ENCODE data around the gene ARSH.
"Not testable (repeated sequence)": the region's sequence is repeated elsewhere in the genome, so short reads cannot be mapped to it uniquely, and the experiment has no call there.

ARSH gene, protein sequence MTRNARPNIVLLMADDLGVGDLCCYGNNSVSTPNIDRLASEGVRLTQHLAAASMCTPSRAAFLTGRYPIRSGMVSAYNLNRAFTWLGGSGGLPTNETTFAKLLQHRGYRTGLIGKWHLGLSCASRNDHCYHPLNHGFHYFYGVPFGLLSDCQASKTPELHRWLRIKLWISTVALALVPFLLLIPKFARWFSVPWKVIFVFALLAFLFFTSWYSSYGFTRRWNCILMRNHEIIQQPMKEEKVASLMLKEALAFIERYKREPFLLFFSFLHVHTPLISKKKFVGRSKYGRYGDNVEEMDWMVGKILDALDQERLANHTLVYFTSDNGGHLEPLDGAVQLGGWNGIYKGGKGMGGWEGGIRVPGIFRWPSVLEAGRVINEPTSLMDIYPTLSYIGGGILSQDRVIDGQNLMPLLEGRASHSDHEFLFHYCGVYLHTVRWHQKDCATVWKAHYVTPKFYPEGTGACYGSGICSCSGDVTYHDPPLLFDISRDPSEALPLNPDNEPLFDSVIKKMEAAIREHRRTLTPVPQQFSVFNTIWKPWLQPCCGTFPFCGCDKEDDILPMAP

DNA sequence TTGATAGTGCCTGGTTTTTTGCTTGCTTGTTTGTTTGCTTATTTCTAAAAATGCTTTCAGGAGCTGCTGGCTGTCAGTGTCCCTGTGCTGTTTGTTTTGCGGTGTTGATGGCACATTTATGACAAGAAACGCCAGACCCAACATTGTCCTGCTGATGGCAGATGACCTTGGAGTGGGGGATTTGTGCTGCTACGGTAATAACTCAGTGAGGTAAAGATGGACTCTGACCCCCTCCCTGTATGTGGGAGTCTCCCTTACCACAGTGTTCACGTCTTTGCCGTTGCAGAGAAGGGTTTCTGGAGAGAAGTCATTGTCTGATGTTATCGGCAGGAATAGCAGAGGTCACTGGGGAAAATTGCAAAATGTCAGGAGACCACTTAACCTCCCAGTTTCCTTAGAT is at the start of gene ARSH:
TSS of gene ARSH (plus strand) at position 52 of the 400 bp plus-strand sequence. CDS start at position 119, 67 bp downstream.
- DNase-seq: no peak

GRCh38 chrX:2958199-2958598 is 48.1 kb upstream of the ARSH start:
- no peak for DNase-seq

- no peak for DNase-seq
Observed at GRCh38 chrX:2960861-2961515, 45.4 kb upstream of the ARSH start.

GRCh38 chrX:2962381-2962780 is 44.0 kb upstream of the ARSH start:
- no peak for DNase-seq

DNA sequence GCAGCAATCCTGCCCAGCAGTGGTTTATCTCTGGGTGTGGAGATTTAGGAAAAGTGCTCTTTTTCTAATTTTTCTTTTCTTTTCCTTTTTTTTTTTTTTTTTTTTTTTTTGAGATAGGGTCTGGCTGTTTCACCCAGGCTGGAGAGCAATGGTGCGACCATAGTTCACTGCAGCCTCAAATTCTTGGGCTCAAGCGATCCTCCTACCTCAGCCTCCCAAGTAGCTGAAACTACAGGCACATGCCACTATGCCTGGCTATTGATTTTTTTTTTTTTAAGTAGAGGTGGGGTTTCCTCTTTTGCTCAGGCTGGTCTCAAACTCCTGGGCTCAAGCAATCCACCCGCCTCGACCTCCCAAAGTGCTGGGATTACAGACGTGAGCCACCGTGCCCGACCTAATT is 42.9 kb upstream of the ARSH start:
- not testable (repeated sequence) for DNase-seq

DNA sequence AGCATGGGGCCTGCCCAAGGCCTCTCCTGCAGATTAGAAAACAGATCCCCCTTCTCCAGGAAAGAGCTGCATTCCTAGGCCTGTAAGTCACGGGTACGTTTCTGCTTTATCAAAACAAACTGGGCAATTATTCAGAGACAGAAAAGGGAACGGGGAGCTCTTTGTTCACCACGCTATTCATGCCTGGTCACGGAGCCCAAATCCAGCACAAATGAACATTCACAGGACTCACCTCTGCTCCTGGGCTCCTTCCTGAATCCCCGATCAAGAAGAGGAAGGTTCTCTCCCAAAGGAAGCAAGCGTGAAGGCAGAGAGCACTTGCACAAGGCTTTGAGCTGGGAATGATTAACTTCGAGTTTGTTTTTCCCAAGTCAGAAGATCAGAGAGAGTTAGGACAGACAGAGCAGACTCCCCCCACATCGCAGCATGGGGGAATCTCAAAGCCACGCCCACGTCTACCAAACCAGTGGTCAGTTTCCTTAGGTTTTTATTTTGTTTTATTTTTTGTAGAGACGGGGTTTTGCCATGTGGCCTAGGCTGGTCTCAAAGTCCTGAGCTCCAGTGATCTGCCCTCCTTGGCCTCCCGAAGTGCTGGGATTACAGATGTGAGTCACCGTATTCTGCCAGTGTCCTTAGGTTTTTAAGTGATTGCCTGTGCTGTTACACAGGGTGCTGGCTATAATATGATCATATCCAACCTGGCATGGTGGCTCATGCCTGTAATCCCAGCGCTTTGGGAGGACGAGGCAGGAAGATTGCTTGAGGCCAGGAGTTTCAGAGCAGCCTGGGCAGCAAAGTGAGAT is 42.2 kb upstream of the ARSH start:
- not testable (repeated sequence) for DNase-seq

DNA sequence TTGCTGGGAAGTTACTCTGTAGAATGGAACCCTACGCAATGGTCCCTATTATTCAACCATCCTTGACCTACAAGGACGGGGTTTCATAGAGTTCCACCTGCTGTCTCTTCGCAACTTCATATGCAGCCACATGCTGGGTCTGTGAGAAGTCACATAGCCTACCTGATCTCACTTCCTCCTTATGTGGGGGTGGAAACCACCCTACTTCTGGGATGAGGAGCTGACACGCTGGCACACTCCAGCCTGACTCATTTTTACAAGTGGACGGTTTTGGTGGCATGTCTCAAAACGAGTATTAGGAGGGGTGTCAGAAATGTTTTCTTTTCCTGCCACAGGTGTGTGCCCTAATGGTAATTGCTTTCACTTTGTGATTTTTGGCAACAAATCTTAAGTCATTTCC is 40.4 kb upstream of the ARSH start:
- no peak for DNase-seq

DNA sequence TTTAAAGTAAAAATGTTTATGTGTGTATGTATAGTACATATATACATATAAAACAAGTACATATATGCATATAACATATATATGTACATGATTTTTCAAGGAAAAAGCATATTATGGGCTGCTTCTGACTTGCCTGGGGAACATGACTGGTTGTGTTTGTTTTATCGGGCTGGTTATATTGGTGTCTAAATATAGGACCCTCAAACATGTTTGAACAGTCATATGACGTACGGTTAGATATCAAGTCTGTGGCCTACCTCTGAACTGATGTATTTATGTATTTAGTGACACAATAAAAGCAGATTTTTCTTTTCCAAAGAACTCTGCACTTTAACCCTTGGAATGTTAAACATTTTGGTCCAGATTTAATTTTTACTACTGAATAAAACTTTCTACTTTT is 39.3 kb upstream of the ARSH start:
- DNase-seq: no peak

DNA sequence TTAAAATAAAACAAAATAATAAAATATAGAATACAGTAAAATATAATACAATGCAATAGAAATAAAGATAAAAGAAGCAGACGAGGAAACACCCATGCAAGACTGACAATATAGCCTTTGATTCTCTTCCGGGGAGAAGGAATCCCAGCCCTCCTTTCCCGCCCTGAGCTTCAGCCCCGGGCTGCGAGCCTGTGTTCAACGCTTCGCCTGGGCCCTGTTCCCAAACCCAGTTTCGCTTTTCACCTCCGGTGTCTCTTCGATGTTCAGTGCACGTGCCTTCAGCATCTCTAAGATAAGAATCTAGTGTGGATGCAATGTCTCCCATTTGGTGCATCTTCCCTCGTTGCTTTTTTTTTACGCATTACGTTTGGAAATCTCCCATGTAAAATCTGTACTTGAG is 38.8 kb upstream of the ARSH start:
- DNase-seq: no peak

DNA sequence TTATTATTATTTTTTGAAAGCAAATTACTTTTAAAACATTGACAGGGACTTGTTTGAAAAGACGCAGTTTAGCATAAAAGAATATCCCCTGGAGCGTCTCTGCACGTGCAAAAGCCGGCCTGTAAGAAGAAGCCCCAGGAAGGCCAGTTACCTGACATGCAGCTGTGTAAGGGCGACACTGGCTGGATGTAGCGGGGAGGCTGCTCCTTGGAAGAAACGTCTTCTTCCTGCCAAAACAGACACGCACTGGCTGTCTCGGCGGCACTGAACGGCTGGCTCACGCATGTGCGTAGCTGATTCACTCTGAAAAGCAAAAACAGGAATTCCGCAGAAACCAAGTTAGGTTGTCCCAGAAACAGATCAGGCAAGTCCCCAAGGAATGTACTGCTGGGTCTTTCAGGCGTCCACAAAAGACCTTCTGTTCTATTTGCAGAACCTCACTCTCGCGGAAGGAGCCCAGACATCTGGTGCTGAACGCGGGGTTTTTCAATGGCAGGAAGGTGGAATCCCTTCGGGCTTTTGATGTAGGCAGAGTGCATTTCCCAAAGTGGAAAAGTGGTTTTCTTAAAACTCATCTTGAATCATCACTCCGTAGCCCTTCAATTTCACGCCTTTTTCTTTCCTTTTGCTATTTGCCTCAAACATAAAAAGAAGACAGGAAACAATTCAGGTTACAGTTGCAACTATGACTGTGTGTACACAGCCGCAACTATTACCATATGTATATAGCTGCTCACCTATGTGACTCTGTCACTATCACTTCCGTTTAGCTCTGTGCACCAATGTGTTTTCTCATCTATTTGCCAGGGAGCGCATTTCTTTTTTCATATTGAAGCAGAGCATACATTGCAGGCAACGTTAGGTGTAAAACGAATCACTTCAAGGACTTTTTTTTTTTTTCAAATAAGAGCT is 38.1 kb upstream of the ARSH start:
- DNase-seq: no peak

DNA sequence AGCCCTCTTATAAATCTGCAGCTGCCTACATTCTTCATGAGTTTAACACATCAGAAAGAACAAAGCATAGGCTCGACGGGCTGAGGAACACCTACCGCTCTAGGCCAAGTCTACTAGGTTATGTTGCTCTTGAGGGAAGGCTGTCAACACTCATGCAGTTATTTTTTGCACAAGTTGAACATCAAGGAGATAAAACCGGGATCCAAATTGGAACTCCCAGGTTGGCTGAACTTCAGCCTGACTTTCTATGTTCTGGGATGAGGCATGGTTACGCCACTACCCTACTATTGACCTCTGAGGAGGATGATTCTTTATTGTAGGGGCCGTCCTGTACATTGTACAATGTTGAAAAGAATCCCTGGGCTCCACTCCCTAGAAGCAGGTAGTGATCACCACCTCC is 37.3 kb upstream of the ARSH start:
- DNase-seq: no peak

- DNase-seq: no peak
Observed at GRCh38 chrX:2972391-2972790, 34.0 kb upstream of the ARSH start.

DNA sequence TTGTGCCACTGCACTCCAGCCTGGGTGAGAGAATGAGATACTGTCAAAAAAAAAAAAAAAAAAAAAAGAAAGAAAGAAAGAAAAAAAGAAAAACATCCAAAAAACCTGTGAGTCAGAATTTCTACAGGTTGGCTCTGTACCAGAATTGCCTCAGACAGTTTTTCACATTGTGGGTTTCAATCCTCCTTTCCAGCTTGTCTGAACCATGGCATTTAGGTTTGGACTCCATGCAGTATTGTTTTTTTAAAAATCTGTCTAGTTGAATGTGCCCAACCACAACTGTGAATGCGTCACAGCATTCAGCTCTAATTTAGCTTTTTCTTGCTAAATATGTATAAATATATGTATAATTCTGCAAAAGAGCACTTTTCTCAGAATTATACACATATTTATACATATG is 31.4 kb upstream of the ARSH start:
- no peak for DNase-seq

DNA sequence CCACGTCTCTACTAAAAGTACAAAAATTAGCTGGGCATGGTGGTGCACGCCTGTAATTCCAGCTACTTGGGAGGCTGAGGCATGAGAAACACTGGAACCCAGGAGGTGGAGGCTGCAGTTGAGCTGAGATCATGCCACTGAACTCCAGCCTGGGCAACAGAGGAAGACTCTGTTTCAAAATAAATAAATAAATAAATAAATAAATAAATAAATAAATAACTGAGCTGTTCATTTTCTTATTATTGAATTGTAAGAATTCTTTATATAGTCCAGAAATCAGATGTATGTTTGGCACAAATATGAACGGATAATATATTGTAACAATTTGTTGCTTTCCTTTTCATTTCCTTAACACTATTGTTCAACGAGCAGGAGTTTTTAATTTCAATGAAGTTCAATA is 27.7 kb upstream of the ARSH start:
- not testable (repeated sequence) for DNase-seq

DNA sequence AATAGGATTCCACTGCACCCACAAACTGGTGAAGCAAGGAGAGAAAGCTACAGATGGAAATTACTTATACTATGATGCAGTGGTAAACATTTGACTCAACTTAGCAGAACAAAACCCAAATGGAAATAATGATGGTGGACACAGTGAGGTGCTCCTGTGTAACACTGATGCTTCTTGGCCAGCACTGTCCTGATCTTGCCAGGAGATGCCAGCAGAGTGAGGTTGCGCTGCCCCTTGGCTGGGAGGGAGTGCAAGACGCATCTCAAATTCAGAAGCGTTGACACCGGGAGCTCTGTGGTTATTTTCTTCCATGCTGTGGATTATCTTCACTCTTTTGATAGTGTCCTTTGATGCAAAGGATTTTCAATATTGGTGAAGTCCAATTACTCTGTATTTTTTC is 22.0 kb upstream of the ARSH start:
- DNase-seq: no peak

- no peak for DNase-seq
Observed at GRCh38 chrX:2989565-2989964, 16.8 kb upstream of the ARSH start.

GRCh38 chrX:3010532-3010931 is 4.2 kb downstream of the ARSH start:
- no peak for DNase-seq

DNA sequence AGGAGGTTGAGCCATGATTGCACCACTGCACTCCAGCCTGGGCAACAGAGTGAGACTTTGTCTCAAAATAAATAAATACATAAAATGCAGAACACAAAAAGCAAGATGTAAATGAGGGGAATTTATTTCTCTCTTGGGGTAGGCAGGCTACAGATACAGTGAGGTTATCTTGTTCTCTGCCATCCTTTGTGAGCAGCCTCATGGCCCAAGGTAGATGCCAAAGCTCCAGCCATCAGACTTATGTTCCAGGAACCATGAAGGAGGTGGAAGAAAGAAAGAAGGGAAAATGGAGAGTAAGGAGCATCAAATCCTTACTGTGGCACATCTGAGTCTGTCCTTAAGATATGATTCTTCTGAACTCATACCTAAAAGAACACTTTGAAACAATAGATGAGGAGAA is 11.1 kb downstream of the ARSH start:
- no peak for DNase-seq

DNA sequence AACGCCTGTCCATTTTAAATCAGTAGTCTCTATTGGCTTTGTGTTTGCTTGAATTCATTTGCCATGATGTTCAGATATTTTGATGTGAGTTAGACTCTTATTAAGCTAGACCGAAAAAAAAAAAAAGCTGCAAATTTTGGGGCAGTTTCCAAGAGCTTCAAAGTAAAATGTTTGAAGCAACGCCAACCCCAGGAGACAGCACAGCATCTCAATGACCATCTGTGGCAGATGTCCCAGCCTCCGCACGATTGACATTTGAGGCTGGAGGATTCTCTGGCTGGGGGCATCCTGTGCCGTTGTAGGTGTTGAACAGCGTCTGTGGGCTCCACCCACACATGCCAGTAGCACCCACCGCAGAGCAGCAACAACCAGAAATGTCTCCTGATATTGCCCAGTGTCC is 17.8 kb downstream of the ARSH start:
- DNase-seq: no peak

DNA sequence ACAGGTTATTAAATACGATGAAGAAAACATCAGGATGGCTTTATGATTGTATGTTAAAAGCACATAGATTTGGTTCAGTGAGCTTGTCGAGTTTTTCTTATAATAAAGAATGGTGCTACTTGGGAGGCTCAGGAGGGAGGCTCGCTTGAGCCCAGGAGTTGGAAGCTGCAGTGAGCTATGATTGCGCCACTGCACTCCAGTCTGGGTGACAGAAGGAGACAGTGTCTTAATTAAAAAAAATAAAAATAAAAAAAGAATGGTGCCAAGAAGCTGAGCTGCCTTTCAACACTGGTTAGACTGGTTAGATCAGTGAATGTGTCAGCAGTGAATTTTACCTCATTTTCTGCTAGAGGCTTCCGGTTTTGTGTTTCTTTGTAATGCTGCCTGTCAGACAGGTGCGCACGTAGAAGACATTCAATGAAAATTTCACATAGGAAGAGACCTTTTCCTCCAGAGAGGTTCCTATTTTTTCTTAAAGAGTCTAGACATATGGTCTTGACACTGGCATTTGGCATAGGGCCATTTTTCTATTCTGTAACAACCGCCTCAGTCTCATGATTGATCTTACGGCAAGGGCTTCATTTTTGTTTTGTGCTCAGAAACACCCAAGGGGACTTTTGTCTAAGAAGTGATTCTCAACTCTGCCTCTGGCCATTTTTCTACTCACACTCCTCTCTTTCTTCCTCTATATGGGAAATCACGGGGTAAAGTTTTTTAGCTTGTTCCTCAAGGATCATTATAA is 19.9 kb downstream of the ARSH start:
- no peak for DNase-seq

DNA sequence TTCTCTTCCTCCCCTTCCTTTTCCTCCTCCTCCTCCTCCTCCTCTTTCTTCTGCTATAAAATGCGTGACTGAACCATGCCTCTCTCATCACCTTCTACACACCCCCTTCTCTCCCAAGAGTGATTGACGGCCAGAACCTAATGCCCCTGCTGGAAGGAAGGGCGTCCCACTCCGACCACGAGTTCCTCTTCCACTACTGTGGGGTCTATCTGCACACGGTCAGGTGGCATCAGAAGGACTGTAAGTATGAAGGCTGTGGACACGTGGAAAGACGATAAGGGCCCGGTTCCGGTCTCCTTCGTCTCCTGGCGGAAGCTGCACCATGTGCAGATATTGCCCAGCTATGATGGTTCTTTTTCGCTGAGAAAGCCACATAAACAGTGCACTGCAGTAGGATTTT is 22.8 kb downstream of the ARSH start:
- no peak for DNase-seq

DNA sequence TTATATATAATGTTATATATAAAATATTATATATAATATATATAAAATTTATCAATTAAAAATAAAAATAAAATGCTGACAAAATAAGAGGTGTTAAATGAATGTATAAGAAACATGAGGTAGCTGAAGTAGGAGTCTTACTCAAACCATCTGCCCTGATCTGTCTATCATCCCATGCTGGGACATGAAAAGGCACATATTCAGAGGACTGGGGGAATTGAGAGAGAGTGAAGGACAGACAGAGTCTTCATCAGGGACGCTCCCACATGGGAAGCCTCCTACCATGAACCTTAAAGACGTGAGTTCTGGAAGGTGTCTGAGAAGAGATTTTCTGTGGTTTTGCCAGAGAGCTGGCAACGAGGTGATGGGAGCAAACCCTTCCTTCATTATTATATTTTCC is 30.9 kb downstream of the ARSH start:
- no peak for DNase-seq
